Measurements from ENCODE around the gene ETV3. TPM values are rescaled to one million over a fixed set of nuclear protein-coding genes. Genes with fewer than 3 reads are reported as not detected.
"Not testable (repeated sequence)": the region's sequence is repeated elsewhere in the genome, so short reads cannot be mapped to it uniquely, and the experiment has no call there.

The ETV3 gene
- 52.4 TPM for total RNA-seq

- peak; percentile 94 for DNase-seq (ENCODE audit: low spot score)
Observed at GRCh38 chr1:157138220-157139051, at the start of gene ETV3. ETV3 (minus strand) TSS chr1:157138395; CDS start chr1:157136352, 2,043 bp downstream.

DNA sequence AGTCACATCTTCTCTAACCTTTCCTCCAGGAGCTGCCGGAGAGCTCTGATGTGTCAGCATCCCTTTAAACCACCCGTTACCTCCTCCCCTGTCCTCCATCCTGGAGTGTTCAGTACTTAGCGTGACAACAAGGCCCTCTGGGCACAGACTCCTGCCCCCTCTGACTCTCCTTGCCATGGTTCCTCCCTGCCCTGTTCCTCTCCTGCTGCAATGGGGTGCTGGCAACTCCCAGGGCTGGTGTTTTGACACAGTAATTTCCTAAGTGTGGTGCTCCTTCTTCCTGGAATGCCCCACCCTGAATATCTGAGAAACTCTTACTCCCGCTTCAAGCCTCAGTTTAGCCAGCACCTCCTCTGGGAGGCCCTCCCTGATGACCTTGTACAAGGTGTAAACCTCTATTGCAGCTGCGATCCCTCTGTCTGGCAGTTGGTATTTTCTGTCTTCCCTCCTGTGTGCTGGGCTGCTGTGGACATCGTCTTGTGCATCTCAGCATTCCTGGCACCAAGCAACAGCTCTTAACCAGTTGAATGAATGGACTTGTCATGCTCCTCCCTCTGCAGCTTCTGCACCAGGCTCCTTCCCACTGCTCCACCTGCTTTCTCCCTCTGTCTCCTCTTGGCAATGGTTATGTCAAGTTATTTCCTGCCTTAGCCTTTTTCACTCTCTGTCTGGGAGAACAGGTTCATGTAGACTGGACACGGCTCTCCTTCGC is 48.2 kb upstream of the ETV3 start:
- peak; percentile 15 for DNase-seq (ENCODE audit: low spot score)

DNA sequence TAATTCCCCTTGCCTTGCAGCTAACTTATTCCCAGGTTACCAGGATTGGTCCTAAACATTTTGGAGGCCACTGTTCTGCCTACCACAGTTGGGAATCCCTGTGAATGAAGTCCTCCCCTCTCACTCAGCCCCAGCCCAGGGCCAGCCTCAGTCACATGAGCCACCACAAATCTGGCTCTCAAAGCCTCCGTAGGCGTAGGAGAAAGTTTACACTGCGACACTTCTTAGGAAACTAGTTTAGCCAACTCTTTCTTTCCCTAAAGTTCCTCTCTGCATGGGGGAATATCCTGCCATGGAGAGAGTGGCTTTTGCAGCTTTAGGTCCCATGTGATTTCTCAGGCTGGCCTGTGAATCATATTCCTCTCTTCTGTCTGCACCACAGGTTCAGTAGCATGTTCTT is 45.7 kb upstream of the ETV3 start:
- no peak for DNase-seq (ENCODE audit: low spot score)

DNA sequence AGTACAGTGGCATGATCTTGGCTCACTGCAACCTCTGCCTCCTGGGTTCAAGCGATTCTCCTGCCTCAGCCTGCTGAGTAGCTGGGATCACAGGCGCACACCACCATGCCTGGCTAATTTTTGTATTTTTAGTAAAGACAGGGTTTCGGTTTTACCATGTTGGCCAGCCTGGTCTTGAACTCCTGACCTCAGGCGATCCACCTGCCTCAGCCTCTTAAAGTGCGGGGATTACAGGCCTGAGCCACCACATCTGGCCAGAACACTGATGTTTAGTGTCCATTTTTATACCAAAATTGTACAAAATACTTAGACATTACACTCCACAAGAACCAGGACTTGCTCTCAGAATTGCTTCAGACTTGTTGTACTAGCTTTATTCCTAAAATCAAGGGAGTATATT is 44.2 kb upstream of the ETV3 start:
- not testable (repeated sequence) for DNase-seq (ENCODE audit: low spot score)

DNA sequence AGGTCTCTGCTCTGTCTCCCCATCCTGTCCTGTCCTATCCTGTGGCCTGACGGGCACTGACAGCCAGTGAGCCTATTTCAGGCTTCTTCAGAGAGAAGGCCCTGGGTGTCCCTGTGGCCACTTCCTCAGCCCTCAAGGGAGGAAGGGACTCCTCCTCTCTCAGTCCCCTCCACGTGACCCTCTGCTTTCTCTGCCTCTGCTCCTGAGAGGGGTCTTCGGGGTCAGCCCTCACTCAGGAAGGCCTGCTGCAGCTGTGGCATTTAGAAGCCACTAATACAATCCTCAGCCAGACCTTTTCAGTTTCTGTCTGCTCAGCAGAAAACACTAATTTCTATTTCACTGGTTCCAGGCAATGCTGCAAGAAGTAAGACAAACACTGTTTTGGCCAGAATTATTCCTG is 43.6 kb upstream of the ETV3 start:
- no peak for DNase-seq (ENCODE audit: low spot score)

DNA sequence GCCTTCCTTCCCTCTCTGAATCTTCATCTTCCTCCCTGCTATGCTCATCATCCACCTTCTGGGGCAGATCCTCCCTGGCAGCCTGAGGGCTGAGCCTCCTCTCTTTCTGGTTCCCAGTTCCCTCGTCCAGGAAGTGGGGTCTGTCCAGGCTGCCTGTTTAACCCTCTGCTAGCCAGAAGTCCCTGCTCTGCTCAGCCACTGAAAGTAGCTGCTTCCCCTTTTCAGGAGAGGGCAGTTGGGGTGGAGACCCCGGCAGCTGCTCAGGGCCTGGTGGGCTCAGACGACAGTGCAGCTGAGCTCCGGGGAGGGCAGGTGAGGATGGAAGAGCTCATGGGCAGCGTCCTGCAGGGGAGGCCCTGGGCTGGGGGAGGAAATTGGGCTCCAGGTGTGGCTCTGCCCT is 43.1 kb upstream of the ETV3 start:
- DNase-seq (ENCODE audit: low spot score) = no peak

- DNase-seq (ENCODE audit: low spot score) = no peak
Observed at GRCh38 chr1:157178490-157178889, 40.3 kb upstream of the ETV3 start.

DNA sequence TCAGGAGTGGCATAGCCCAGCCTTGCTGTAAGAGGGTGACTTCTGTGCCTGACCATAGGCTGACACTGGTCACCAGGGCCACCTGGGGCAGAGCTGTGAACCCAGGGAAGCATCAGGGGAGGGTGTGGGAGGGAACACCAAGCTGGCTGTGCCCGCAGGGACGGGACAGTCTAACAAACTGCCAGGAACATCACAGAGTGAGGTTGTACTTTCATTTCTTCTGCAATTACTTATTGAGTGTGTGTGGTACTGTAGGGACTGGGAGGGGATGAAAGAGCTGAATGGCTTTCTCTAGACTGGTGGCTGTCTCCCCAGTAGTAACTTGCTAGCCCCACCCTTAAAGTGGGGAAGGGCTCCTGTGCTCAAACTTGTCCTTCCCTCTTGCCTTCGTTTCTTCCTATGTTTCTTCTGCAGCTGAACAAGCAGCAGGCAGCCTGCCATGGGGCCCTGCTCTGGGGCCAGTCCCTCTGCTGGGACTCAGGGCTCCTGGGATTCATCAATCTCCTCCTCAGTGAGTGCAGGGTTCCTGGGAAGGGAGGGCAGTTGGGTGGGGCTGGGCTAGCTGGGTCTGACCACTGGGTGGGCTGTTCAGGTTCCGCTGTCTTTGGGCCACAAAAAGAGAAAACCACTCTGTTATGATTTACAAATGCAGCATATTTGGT is 39.7 kb upstream of the ETV3 start:
- no peak for DNase-seq (ENCODE audit: low spot score)

DNA sequence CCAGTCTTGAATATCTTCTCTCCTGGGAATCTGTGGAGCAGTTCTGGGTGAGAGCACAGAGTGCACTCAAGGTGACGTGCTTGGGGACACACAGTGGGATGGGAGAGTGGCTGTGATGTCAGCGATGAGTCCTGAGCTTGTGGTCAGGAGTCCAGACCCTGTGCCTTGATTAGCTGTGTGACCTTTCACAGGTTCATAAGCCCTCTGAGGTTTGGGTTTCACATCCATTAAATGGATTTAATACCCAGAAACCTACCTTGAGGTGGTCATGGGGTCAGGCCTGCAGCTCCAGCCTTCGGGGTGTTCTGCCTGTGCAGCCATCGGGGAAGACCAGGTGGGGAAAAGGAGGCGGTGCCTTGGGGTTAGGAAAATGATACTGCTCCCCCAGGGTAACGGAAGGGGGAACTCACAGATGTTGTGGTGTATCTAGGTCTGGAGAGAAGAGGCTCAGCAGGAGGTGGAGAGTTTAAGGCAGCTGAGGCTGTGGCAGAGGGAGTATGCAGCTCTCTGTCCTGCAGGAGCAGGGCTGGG is 38.5 kb upstream of the ETV3 start:
- no peak for DNase-seq (ENCODE audit: low spot score)

DNA sequence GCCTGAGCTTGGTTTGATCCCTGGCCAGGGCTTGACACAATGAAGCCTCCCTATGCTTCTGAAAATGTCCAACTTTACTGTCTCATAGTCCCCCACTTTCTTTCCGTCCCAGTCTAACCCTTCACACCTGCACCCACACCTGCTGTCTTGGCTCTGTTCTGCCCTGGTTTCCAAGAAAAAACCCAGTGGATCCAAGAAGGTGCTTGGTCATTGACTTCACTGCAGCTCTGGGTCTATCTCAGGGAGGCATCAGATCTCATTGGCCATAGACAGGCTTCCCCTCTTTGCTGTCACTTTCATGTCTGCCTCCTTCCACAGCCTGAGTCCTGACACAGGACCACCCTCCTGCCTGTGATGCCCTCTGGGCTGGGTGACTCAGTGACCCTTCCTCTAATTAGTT is 37.8 kb upstream of the ETV3 start:
- DNase-seq (ENCODE audit: low spot score) = no peak

DNA sequence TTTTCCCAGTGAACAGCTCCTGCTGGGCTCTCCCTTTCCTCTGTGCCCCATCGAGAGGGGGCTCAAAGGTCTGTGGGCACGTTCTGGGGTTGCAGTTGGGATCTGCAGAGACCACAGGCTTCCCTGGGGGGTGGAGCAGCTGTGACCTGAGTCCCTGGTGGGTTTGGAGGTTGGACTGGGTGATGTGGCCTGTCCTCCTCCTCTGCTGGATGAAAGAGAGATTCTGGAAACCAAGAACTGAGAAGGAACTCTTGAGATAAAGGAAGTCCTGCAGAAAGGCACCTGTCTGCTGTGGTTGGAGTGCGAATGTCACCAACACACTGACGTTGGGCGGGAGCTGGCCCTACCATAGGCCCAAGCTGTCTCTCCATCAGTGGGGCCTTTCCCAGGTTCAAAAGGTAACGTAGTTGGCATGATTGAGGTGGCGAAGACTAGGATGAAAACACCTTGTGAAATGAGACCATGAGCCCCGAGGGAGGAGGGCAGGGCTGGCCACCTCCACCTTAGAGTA is 35.8 kb upstream of the ETV3 start:
- no peak for DNase-seq (ENCODE audit: low spot score)

DNA sequence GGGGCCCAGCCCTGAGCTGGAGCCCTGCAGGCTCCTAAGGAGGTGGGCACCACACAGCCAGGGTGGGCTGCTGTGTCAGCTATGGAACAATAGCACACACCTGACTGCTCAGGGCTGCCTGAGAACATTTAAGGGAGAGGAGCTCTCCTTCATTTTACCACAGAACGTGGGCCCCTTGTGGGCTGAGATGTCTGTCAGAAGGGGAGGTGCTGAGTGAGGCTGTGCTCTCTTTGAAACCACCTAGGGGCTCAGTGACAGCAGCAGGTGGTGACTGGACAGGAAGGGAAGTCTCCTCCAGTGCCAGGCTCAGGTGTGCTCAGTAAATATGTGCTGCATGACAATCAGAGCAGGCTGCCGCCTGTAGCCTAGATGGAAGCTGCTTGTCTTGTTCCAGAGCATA is 35.0 kb upstream of the ETV3 start:
- not testable (repeated sequence) for DNase-seq (ENCODE audit: low spot score)

DNA sequence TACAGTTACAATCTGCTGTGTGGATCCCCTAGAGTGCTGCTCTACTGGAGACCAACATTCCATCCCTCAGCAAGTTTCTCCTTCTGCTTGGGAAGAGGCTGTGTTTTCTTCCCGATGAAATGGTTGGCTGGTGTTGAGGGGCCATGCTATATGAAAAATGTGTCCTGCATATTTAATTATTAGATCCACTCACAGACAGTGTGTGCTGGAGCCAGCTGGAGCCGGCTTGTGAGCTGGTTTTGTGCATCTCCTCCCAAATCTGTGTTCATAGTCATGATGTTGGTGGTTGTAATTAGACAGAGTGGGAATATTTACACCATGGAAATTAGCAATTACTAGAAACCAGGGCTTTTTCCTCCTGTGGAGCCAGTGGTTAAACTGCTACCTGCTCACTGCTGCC is 34.4 kb upstream of the ETV3 start:
- DNase-seq (ENCODE audit: low spot score) = not testable (repeated sequence)

GRCh38 chr1:157171903-157172503 is 33.8 kb upstream of the ETV3 start:
- DNase-seq (ENCODE audit: low spot score) = not testable (repeated sequence)

GRCh38 chr1:157170677-157171515 is 32.7 kb upstream of the ETV3 start:
- DNase-seq (ENCODE audit: low spot score) = no peak

DNA sequence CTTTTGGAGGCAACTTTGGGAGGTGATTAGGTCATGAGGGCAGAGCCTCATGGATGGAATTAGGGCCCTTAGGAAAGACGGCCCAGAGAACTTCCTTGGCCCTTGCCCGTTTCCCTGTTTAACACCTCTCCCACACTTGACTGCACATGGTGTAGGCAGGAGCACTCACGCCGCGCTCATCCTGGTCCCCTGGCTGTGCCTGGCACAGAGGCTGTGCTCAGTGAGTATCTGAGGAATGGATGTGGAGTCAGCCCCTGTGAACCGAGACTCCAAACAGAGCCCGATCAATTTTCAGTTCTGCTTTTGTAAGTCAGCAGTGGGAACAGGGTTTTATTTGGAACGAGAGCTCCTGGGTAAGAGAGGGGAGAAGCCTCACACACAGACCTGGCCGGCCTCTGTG is 29.8 kb upstream of the ETV3 start:
- DNase-seq (ENCODE audit: low spot score) = no peak

DNA sequence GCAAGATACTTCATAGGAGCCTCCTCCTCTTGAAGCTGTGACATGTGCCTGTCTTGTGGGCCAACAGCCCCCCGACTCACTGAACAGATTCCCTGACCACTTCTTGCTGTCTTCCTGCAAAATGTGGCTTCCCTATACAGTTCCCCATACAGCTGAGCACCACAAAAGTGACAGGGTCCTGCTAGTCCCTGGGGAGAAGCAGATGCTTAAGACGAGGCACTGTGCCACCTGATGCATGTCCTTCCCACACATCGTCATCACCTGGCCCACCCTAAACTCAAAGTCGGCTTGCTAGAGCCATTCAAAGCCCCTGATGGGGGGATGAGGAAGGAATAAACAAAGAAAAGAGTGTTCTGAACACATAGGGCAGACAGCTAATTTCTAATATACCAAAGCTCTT is 29.2 kb upstream of the ETV3 start:
- no peak for DNase-seq (ENCODE audit: low spot score)

DNA sequence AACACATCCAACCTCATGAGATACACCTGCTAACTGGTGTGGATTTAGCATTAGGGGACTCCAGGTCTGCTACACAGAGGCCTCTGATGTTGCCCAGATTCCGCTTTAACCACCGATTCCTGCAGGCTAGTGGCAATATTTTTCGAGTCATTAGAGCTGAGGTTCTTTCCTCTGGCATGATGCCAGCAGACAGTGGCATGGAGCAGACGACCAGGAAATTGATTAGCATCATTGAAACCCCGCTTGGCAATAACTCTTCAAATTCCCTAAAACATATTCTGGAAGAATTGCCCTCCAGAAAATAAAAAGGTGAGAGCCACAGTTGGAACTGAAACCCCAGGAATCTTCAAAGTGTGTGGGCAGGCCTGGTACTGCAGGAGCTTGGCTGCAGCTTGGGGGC is 28.4 kb upstream of the ETV3 start:
- no peak for DNase-seq (ENCODE audit: low spot score)

- peak; percentile 73 for DNase-seq (ENCODE audit: low spot score)
Observed at GRCh38 chr1:157163273-157164127, 25.3 kb upstream of the ETV3 start.

GRCh38 chr1:157162345-157162744 is 24.1 kb upstream of the ETV3 start:
- DNase-seq (ENCODE audit: low spot score) = no peak

All from ureter (tissue), 1 donor.